T-helper 1 cell treated with Interleukin-12 subunit alpha and Interleukin-12 subunit beta and Interleukin-4 antibody, amounts not matched to agents 30 μg/mL and 1 μg/mL, for 36 hours (primary cell): ENCODE measurements around the gene MEIS2.

Experiments
- H3K27ac Mint-ChIP-seq: one replicate; pipeline ENCODE4 v1.8.0; 2021; ENCODE audit warnings: mild to moderate bottlenecking, mixed read lengths
- H3K27me3 Mint-ChIP-seq: one replicate; pipeline ENCODE4 v1.8.0; 2021; ENCODE audit warnings: low read depth, mixed read lengths
- H3K36me3 Mint-ChIP-seq: one replicate; pipeline ENCODE4 v1.8.0; 2021; ENCODE audit warnings: low read depth, mixed read lengths
- H3K4me1 Mint-ChIP-seq: one replicate; pipeline ENCODE4 v1.8.0; 2021; ENCODE audit warnings: low read depth, mixed read lengths
- H3K4me3 Mint-ChIP-seq: one replicate; pipeline ENCODE4 v1.8.0; 2021; ENCODE audit warnings: mild to moderate bottlenecking, moderate library complexity, mixed read lengths
- H3K9me3 Mint-ChIP-seq: one replicate; pipeline ENCODE4 v1.8.0; 2021; ENCODE audit warnings: mixed read lengths

Gene MEIS2

DNA sequence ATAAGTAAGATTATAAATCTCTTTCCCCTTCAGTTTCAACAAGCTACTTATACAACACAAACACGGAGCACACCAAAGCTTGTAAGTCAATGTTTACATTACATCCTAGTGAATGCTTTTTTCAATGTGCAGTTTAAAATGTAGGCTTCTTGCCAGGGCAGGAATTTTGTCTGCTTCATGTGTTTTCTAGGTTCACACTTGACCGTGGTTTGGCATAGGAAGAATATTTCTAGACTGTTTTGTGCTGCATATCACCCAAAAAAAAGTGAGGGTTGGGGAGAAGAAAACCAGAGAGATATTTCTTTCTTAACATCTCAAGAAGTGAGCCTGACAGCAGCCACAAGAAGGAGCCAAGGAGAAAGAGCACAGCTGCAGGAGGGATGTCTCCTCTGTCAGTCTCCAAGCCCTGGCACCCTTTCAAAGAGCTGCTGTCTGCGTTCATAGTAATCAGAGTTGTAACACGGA is 255.8 kb downstream of the MEIS2 start:
- Mint-ChIP-seq H3K27me3 (no peaks in the 10 kb centered on the region), H3K27ac (no peak overlapping the region), H3K36me3 (no peaks in the 10 kb centered on the region), H3K4me1 (no peaks in the 10 kb centered on the region), H3K4me3 (no peak overlapping the region), H3K9me3 (no peaks in the 10 kb centered on the region)

DNA sequence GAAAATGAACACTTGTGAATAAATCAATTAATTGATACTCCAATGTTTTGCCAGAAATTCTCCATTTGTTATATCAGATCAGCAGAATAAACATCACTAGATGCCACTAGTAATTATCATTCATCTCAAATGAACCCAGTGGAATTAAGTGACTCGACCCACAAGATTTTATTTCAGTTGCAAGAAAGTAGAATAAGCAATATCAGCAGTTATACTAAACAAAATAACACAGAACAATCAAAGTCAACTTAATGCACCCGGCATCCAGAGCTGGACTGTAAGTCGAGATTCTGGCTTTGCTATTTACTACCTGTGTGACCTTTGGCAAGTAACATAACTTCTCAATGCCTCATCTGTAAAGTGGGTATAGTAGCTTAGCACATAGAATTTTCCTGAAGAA is 256.5 kb downstream of the MEIS2 start:
- Mint-ChIP-seq H3K27ac (no peak overlapping the region), H3K27me3 (no peaks in the 10 kb centered on the region), H3K36me3 (no peaks in the 10 kb centered on the region), H3K4me1 (no peaks in the 10 kb centered on the region), H3K9me3 (no peaks in the 10 kb centered on the region), H3K4me3 (no peak overlapping the region)

DNA sequence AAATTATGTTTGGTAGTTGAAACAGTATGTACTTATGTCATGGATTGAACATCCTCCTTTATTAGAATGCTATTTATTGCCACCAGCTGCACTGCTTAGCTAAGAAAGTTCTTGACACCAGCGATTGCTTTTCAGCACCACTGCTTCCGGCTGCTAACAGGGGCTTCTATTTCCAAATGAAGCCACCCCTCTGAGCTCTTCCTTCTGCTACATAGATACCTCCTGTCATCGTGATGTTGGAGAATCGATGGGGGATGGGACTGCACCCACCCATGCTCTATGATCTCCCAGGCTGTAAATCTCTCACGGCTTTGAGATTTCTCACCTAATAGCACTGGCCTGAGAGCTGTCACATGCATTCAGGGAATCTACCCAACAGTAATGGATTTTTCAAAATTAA is 259.2 kb downstream of the MEIS2 start:
- Mint-ChIP-seq H3K27me3 (no peaks in the 10 kb centered on the region), H3K4me1 (no peaks in the 10 kb centered on the region), H3K9me3 (no peaks in the 10 kb centered on the region), H3K27ac (no peak overlapping the region), H3K4me3 (no peak overlapping the region), H3K36me3 (no peaks in the 10 kb centered on the region)
